Osteoblast (primary cell): Measurements from ENCODE around the gene ADCYAP1R1. TPM values are rescaled to one million over a fixed set of nuclear protein-coding genes. Genes with fewer than 3 reads are reported as not detected.

Experiments
- DNase-seq: peaks from one replicate; pipeline ENCODE4 v3.0.0; 2011; ENCODE audit warnings: low spot score, mixed read lengths; ENCODE audit not compliant: insufficient read length; ENCODE audit errors: missing footprints
- H2AFZ ChIP-seq: 2 replicates; pipeline ENCODE4 v1.6.0; 2011; ENCODE audit warnings: mild to moderate bottlenecking, low read length
- H3K27ac ChIP-seq: 2 replicates; pipeline ENCODE4 v1.5.1; 2011; ENCODE audit warnings: mild to moderate bottlenecking, low read depth, low read length, moderate library complexity
- H3K27me3 ChIP-seq: 2 replicates; pipeline ENCODE4 v1.6.0; 2012; ENCODE audit warnings: mild to moderate bottlenecking, control low read depth, inconsistent platforms, low read length, moderate library complexity; ENCODE audit not compliant: insufficient read depth
- H3K36me3 ChIP-seq: 2 replicates; pipeline ENCODE4 v1.5.1; 2011; ENCODE audit warnings: mild to moderate bottlenecking, low read length, control low read depth, moderate library complexity; ENCODE audit not compliant: insufficient read depth
- H3K4me1 ChIP-seq: 2 replicates; pipeline ENCODE4 v1.5.1; 2011; ENCODE audit warnings: mild to moderate bottlenecking, low read length, control low read depth, moderate library complexity; ENCODE audit not compliant: insufficient read depth
- H3K4me2 ChIP-seq: 2 replicates; pipeline ENCODE4 v1.6.0; 2011; ENCODE audit warnings: mild to moderate bottlenecking, low read length; ENCODE audit not compliant: insufficient read depth
- H3K4me3 ChIP-seq: fragments of 200-600 bp; sonication (generic); 3 replicates; pipeline ENCODE4 v1.5.1; 2012; ENCODE audit warnings: mild to moderate bottlenecking, low read length, inconsistent platforms; ENCODE audit not compliant: insufficient read depth
- H3K79me2 ChIP-seq: 2 replicates; pipeline ENCODE4 v1.6.0; 2012; ENCODE audit warnings: mild to moderate bottlenecking, low read length, control low read depth, inconsistent platforms; ENCODE audit not compliant: insufficient read depth
- H3K9me3 ChIP-seq: 2 replicates; pipeline ENCODE4 v1.5.1; 2011; ENCODE audit warnings: low read depth, low read length, control low read depth
- H4K20me1 ChIP-seq: 2 replicates; pipeline ENCODE4 v1.6.0; 2012; ENCODE audit warnings: mild to moderate bottlenecking, low read length, control low read depth; ENCODE audit not compliant: insufficient read depth
- CTCF ChIP-seq: IDR thresholded peaks from 2 replicates; pipeline ENCODE4 v1.5.1; 2011; ENCODE audit warnings: mild to moderate bottlenecking, low read depth, low read length, moderate library complexity; ENCODE audit errors: extremely low read depth
- total RNA-seq: library from RNA; depleted of rRNA; stranded (reverse); fragments of >200 nt; gene quantifications from 2 replicates; pipeline ENCODE4 v1.2.3, GENCODE V29; 2012

ADCYAP1R1 gene
- total RNA-seq, 1 donor = not detected

GRCh38 chr7:31111109-31111451 lies 59.0 kb downstream of the ADCYAP1R1 start:
- H4K20me1 ChIP-seq = no peaks in the 10 kb centered on the region
- H3K27me3 ChIP-seq = no peaks in the 10 kb centered on the region
- H3K4me2 ChIP-seq = no peak overlapping the region
- no peaks in the 10 kb centered on the region for H3K36me3 ChIP-seq
- no peak for DNase-seq
- H3K4me3 ChIP-seq = no peak overlapping the region
- no peaks in the 10 kb centered on the region for H3K79me2 ChIP-seq
- no peaks in the 10 kb centered on the region for H3K4me1 ChIP-seq
- no peak for TF ChIP-seq CTCF
- H3K27ac ChIP-seq = no peak overlapping the region
- no peak overlapping the region for H2AFZ ChIP-seq
- no peaks in the 10 kb centered on the region for H3K9me3 ChIP-seq

- H3K79me2 ChIP-seq = no peaks in the 10 kb centered on the region
- H3K27me3 ChIP-seq = no peaks in the 10 kb centered on the region
- no peak for DNase-seq
- H2AFZ ChIP-seq = no peak overlapping the region
- no peaks in the 10 kb centered on the region for H4K20me1 ChIP-seq
- H3K36me3 ChIP-seq = no peaks in the 10 kb centered on the region
- no peak overlapping the region for H3K4me2 ChIP-seq
- H3K4me1 ChIP-seq = no peaks in the 10 kb centered on the region
- no peak for TF ChIP-seq CTCF
- no peak overlapping the region for H3K4me3 ChIP-seq
- no peaks in the 10 kb centered on the region for H3K9me3 ChIP-seq
- H3K27ac ChIP-seq = no peak overlapping the region
Observed at GRCh38 chr7:31113660-31114059, 61.6 kb downstream of the ADCYAP1R1 start.

- TF ChIP-seq CTCF = no peak
- Histone ChIP-seq H4K20me1 (no peaks in the 10 kb centered on the region), H3K4me3 (no peak overlapping the region), H3K27ac (no peak overlapping the region), H3K27me3 (no peaks in the 10 kb centered on the region), H3K79me2 (no peaks in the 10 kb centered on the region), H3K9me3 (no peaks in the 10 kb centered on the region), H2AFZ (no peak overlapping the region), H3K4me1 (no peaks in the 10 kb centered on the region), H3K36me3 (no peaks in the 10 kb centered on the region), H3K4me2 (no peak overlapping the region)
- no peak for DNase-seq
Observed at GRCh38 chr7:31114593-31115343, 62.7 kb downstream of the ADCYAP1R1 start.

GRCh38 chr7:31116615-31117014 lies 64.5 kb downstream of the ADCYAP1R1 start:
- H3K79me2 ChIP-seq = no peaks in the 10 kb centered on the region
- no peaks in the 10 kb centered on the region for H3K9me3 ChIP-seq
- no peaks in the 10 kb centered on the region for H3K4me1 ChIP-seq
- no peak overlapping the region for H3K27ac ChIP-seq
- TF ChIP-seq CTCF = no peak
- H3K4me2 ChIP-seq = no peak overlapping the region
- no peak overlapping the region for H3K4me3 ChIP-seq
- H3K27me3 ChIP-seq = no peaks in the 10 kb centered on the region
- no peak for DNase-seq
- no peaks in the 10 kb centered on the region for H3K36me3 ChIP-seq
- H4K20me1 ChIP-seq = no peaks in the 10 kb centered on the region
- no peak overlapping the region for H2AFZ ChIP-seq
